GM23338 (cell line): ENCODE results near the gene NDUFA3. TPM values are rescaled to one million over a fixed set of nuclear protein-coding genes. Genes with fewer than 3 reads are reported as not detected.

ENCODE experiments used
- ATAC-seq: fragments of 200-7000 bp; cut with Tn5 transposase; 3 replicates; pipeline ENCODE4 v1.9.1; 2020
- DNase-seq: peaks from one replicate; pipeline ENCODE4 v3.0.0-alpha.2; 2015; ENCODE audit warnings: low spot score
- H2AFZ ChIP-seq: fragments of 200-600 bp; sonication (generic); 2 replicates; pipeline ENCODE4 v1.8.0; 2016; ENCODE audit warnings: antibody characterized with exemption, mild to moderate bottlenecking, moderate library complexity
- H3F3A ChIP-seq: fragments of 200-600 bp; sonication (generic); replicated peaks from 2 replicates; pipeline ENCODE4 v1.8.0; 2017; ENCODE audit warnings: antibody characterized with exemption, mixed run types, low read depth
- H3K27ac ChIP-seq: fragments of 200-600 bp; sonication (generic); 2 replicates; pipeline ENCODE4 v1.6.1; 2016; ENCODE audit warnings: low read depth
- H3K27me3 ChIP-seq: fragments of 200-600 bp; sonication (generic); 2 replicates; pipeline ENCODE4 v1.8.0; 2016; ENCODE audit warnings: mild to moderate bottlenecking, mixed run types, moderate library complexity; ENCODE audit not compliant: insufficient read depth
- H3K36me3 ChIP-seq: fragments of 200-600 bp; sonication (generic); 2 replicates; pipeline ENCODE4 v1.8.0; 2016; ENCODE audit warnings: mild to moderate bottlenecking; ENCODE audit not compliant: insufficient read depth
- H3K4me1 ChIP-seq: fragments of 200-600 bp; sonication (generic); 2 replicates; pipeline ENCODE4 v1.8.0; 2016; ENCODE audit warnings: mild to moderate bottlenecking, moderate library complexity; ENCODE audit not compliant: insufficient read depth
- H3K4me2 ChIP-seq: fragments of 200-600 bp; sonication (generic); 2 replicates; pipeline ENCODE4 v1.7.1; 2017; ENCODE audit warnings: mixed run types
- H3K4me3 ChIP-seq: fragments of 200-600 bp; sonication (generic); 2 replicates; pipeline ENCODE4 v1.6.1; 2016; ENCODE audit warnings: mixed run types
- H3K79me2 ChIP-seq: fragments of 200-600 bp; sonication (generic); replicated peaks from 2 replicates; pipeline ENCODE4 v1.8.0; 2017; ENCODE audit warnings: mild to moderate bottlenecking; ENCODE audit not compliant: insufficient read depth
- H3K9me2 ChIP-seq: fragments of 200-600 bp; sonication (generic); 2 replicates; pipeline ENCODE4 v1.8.0; 2017; ENCODE audit not compliant: insufficient read depth
- H4K20me1 ChIP-seq: fragments of 200-600 bp; sonication (generic); replicated peaks from 2 replicates; pipeline ENCODE4 v1.8.0; 2017; ENCODE audit warnings: mild to moderate bottlenecking; ENCODE audit not compliant: insufficient read depth
- H3K27ac Mint-ChIP-seq: 2 replicates; pipeline ENCODE4 v1.8.0; 2020; ENCODE audit warnings: inconsistent platforms, mild to moderate bottlenecking, moderate library complexity, mixed read lengths
- H3K27me3 Mint-ChIP-seq: 3 replicates; pipeline ENCODE4 v1.8.0; 2022; ENCODE audit warnings: low read depth, mild to moderate bottlenecking, moderate library complexity, mixed read lengths, inconsistent platforms; ENCODE audit not compliant: insufficient read depth, poor library complexity
- H3K36me3 Mint-ChIP-seq: 3 replicates; pipeline ENCODE4 v1.8.0; 2021; ENCODE audit warnings: low read depth, mild to moderate bottlenecking, inconsistent platforms, moderate library complexity, mixed read lengths
- H3K4me1 Mint-ChIP-seq: 3 replicates; pipeline ENCODE4 v1.8.0; 2020; ENCODE audit warnings: mild to moderate bottlenecking, inconsistent platforms, mixed read lengths
- H3K4me3 Mint-ChIP-seq: 3 replicates; pipeline ENCODE4 v1.8.0; 2021; ENCODE audit warnings: moderate library complexity, mild to moderate bottlenecking, inconsistent platforms, mixed read lengths
- H3K9me3 Mint-ChIP-seq: 3 replicates; pipeline ENCODE4 v1.8.0; 2020; ENCODE audit warnings: moderate library complexity, mild to moderate bottlenecking, inconsistent platforms, mixed read lengths
- CTCF ChIP-seq, 2 experiments: fragments of 200-600 bp in 1 of 2; sonication (generic) in 1 of 2; conservative IDR thresholded peaks; 2 replicates each; pipeline versions ENCODE4 v1.5.1 to v1.6.1; 2016 to 2017; ENCODE audit warnings: antibody characterized with exemption in 2 of 2, low read depth in 2 of 2, mild to moderate bottlenecking in 2 of 2, moderate library complexity in 1 of 2
- ZNF331 ChIP-seq: fragments of 250-450 bp; sonication (Bioruptor Pico); IDR thresholded peaks from 2 replicates; pipeline ENCODE4 v1.5.0; 2020; ENCODE audit warnings: low read depth, mild to moderate bottlenecking, moderate library complexity
- ZNF462 ChIP-seq: fragments of 250-450 bp; sonication (Bioruptor Pico); IDR thresholded peaks from 2 replicates; pipeline ENCODE4 v1.5.0; 2020; ENCODE audit warnings: mild to moderate bottlenecking, moderate library complexity
- polyA plus RNA-seq: library from polyadenylated mRNA; unstranded; fragments of >200 nt; fragmentation: Nextera tagmentation; extraction: Ambion mirVana; gene quantifications from 2 replicates; pipeline ENCODE4 v1.2.1, GENCODE V29; 2016
- total RNA-seq: library from RNA; depleted of rRNA; stranded (reverse); fragments of >200 nt; shearing (Covaris generic); gene quantifications from 2 replicates; pipeline ENCODE4 v1.2.3, GENCODE V29; 2014

The NDUFA3 gene
- total and polyA plus RNA-seq, 2 experiments from 2014 or later, result 28.4 to 691 TPM

- TF ChIP-seq ZNF462 (CRISPR knock-in tag), result no peak
- no peak for TF ChIP-seq CTCF (conservative IDR thresholded peaks at IDR 0.05; ENCODE audit: low read depth in 2 of 2)
Observed at GRCh38 chr19:54081032-54081431, 21.6 kb upstream of the NDUFA3 start, which contains the start of gene TARM1 (continued).

- peaks cover 35% of the 10 kb centered on the region for H3K9me3 Mint-ChIP-seq
- no peak for DNase-seq
- Histone ChIP-seq H3K4me3 (no peak overlapping the region), H3K4me1 (peaks cover 8% of the 10 kb centered on the region; the same call in 1 of the 2 replicates), H4K20me1 (no peaks in the 10 kb centered on the region), H3F3A (no peaks in the 10 kb centered on the region), H3K9me2 (no peaks in the 10 kb centered on the region), H3K27ac (no peak overlapping the region), H2AFZ (no peak overlapping the region), H3K79me2 (no peaks in the 10 kb centered on the region), H3K27me3 (no peaks in the 10 kb centered on the region), H3K36me3 (no peaks in the 10 kb centered on the region), H3K4me2 (no peak overlapping the region)
- ATAC-seq, result no peak
- H3K4me1 Mint-ChIP-seq, result peaks cover 5% of the 10 kb centered on the region; the same call in 2 of the 3 replicates
- peaks cover 10% of the 10 kb centered on the region for H3K27me3 Mint-ChIP-seq
- peaks cover 5% of the 10 kb centered on the region; the same call in 2 of the 3 replicates for H3K36me3 Mint-ChIP-seq
- no peak overlapping the region for H3K27ac Mint-ChIP-seq
- TF ChIP-seq CTCF (conservative IDR thresholded peaks at IDR 0.05; ENCODE audit: low read depth in 2 of 2) (no peak), ZNF331 (CRISPR knock-in tag) (peak; percentile 93)
- no peak overlapping the region for H3K4me3 Mint-ChIP-seq
Observed at GRCh38 chr19:54084410-54084809, 18.2 kb upstream of the NDUFA3 start.
